ENCODE data around the gene TMEM135.
"Not testable (repeated sequence)": the region's sequence is repeated elsewhere in the genome, so short reads cannot be mapped to it uniquely, and the experiment has no call there.

- TF ChIP-seq, protein P1, sequence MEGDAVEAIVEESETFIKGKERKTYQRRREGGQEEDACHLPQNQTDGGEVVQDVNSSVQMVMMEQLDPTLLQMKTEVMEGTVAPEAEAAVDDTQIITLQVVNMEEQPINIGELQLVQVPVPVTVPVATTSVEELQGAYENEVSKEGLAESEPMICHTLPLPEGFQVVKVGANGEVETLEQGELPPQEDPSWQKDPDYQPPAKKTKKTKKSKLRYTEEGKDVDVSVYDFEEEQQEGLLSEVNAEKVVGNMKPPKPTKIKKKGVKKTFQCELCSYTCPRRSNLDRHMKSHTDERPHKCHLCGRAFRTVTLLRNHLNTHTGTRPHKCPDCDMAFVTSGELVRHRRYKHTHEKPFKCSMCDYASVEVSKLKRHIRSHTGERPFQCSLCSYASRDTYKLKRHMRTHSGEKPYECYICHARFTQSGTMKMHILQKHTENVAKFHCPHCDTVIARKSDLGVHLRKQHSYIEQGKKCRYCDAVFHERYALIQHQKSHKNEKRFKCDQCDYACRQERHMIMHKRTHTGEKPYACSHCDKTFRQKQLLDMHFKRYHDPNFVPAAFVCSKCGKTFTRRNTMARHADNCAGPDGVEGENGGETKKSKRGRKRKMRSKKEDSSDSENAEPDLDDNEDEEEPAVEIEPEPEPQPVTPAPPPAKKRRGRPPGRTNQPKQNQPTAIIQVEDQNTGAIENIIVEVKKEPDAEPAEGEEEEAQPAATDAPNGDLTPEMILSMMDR (IDR thresholded peaks at IDR 0.05 in 4 of 5, conservative IDR thresholded peaks at IDR 0.05 in 1 of 5), result not testable (repeated sequence)
- TF ChIP-seq POLR2A (IDR thresholded peaks at IDR 0.05), result not testable (repeated sequence)
These were observed 69.6 kb downstream of the TMEM135 start for GRCh38 chr11:87107379-87107778.

All from gastrocnemius medialis (tissue), 4 donors.